ENCODE results near the gene CYSLTR2.

Gene CYSLTR2

GRCh38 chr13:48630773-48631172 lies 23.0 kb upstream of the CYSLTR2 start:
- DNase-seq (ENCODE audit: insufficient read length) (no peak), FAIRE-seq (no peak)
- TF ChIP-seq POLR2A (IDR thresholded peaks at IDR 0.05; ENCODE audit: low read depth, low read length) (no peak), POLR2AphosphoS5 (IDR thresholded peaks at IDR 0.05; ENCODE audit: low read depth, low read length) (no peak), TAF1 (IDR thresholded peaks at IDR 0.05; ENCODE audit: borderline replicate concordance, low read depth, low read length) (no peak)

DNA sequence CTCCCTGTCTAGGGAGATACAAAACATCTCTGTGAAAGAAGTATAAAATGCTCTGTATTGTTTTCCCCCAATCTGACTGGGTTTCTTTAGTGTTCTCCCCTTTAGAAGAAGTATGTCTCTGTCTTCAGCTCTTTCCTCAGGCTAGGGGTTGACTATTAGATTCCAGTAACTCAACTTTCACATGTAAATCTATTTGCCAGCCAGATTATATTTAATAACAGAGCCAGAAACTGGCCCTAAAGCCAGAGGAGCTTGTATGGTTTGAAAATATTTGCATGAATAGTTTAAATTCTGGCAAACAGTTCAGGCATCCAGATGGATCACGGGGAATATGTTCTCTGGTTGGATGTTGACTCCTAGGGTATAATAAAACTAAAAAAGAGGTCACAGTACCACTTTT lies 22.3 kb upstream of the CYSLTR2 start:
- TF ChIP-seq POLR2A (IDR thresholded peaks at IDR 0.05; ENCODE audit: low read depth, low read length) = no peak
- TF ChIP-seq POLR2AphosphoS5 (IDR thresholded peaks at IDR 0.05; ENCODE audit: low read depth, low read length) = no peak
- TF ChIP-seq TAF1 (IDR thresholded peaks at IDR 0.05; ENCODE audit: borderline replicate concordance, low read depth, low read length) = no peak
- FAIRE-seq = no peak
- no peak for DNase-seq (ENCODE audit: insufficient read length)

DNA sequence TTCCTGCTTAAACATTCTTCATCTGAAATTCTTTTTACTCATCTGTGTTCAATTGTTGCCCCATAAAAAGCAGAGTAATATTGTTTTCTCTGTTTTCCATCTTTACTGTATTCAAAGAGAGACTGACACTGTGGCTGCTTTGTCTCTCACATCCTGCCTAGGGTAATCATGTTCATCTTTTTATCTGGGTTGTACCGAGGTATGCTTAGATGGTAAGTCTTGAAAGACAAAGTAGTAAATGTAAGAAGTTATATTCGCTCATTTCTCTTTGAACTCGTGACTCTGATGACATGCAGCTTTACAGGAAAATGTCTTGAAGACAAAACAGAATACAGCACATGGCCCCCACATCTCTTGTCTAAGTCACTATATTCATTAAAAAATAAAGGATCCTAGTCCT lies 20.0 kb upstream of the CYSLTR2 start:
- TF ChIP-seq POLR2A (IDR thresholded peaks at IDR 0.05; ENCODE audit: low read depth, low read length) (no peak), TAF1 (IDR thresholded peaks at IDR 0.05; ENCODE audit: borderline replicate concordance, low read depth, low read length) (no peak), POLR2AphosphoS5 (IDR thresholded peaks at IDR 0.05; ENCODE audit: low read depth, low read length) (no peak)
- DNase-seq (ENCODE audit: insufficient read length) (no peak), FAIRE-seq (no peak)

DNA sequence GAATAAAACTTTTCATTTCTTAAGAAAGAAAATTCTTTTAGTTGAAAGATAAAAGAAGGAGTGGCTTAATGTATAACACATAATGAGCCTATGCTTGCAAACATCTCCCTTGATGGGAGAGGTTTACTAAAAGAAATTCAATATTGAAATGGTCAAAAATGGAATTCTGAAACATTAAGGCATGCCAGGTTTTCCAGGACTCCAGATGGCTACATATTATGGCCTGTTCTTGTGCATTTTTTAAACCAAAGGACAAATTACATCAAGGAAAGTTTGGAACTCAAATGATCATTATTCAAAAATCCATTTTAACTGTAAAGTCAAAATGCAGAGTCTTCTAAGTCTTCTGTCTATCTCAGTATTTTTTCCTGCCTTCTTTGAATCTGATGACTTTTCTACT lies 19.1 kb upstream of the CYSLTR2 start:
- no peak for FAIRE-seq
- no peak for DNase-seq (ENCODE audit: insufficient read length)
- TF ChIP-seq POLR2AphosphoS5 (IDR thresholded peaks at IDR 0.05; ENCODE audit: low read depth, low read length) = no peak
- no peak for TF ChIP-seq TAF1 (IDR thresholded peaks at IDR 0.05; ENCODE audit: borderline replicate concordance, low read depth, low read length)
- no peak for TF ChIP-seq POLR2A (IDR thresholded peaks at IDR 0.05; ENCODE audit: low read depth, low read length)

DNA sequence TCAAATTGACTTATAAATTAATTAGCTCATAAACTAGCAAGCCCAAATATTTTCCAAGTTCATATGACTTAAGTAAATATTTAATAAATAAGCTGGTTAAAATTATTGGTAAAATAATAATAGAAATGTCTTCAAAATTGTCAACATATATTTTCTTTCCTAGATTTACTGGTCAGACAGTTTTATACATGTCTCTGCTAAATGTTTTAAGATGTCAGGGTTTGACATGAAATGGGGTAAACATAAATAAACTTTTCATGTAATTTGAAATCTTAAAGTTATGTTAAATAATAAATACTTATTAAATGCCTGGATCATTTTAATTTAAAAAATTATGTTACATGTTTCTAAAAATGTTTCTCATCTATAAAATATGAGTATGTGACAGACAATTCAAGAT lies 18.3 kb upstream of the CYSLTR2 start:
- no peak for FAIRE-seq

DNA sequence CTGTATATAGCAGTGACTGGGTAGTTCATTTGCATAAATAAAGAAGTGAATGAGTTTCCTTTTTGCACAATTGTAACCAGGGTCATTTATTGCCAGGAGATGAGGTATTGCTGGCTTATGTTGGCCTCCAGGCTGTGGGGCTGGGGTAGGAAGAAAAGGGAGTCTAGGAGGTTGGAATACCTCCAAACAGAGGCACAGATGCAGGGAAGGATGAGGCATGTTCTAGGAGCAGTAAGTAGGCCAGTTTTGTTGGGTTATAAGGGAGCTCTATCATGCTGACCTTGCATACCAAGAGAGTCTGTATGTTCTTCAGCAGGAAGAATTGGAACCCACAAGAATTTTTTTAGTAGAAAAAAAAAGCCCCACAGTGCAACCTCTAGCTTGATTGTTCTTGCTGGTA lies 17.2 kb upstream of the CYSLTR2 start:
- TF ChIP-seq TAF1 (IDR thresholded peaks at IDR 0.05; ENCODE audit: borderline replicate concordance, low read depth, low read length) (no peak), POLR2AphosphoS5 (IDR thresholded peaks at IDR 0.05; ENCODE audit: low read depth, low read length) (no peak), POLR2A (IDR thresholded peaks at IDR 0.05; ENCODE audit: low read depth, low read length) (no peak)
- FAIRE-seq = no peak
- DNase-seq (ENCODE audit: insufficient read length) = no peak

More for the DNA sequence above, 18.3 kb upstream of the CYSLTR2 start:
- TF ChIP-seq POLR2A (IDR thresholded peaks at IDR 0.05; ENCODE audit: low read depth, low read length) (no peak), TAF1 (IDR thresholded peaks at IDR 0.05; ENCODE audit: borderline replicate concordance, low read depth, low read length) (no peak), POLR2AphosphoS5 (IDR thresholded peaks at IDR 0.05; ENCODE audit: low read depth, low read length) (no peak)
- no peak for DNase-seq (ENCODE audit: insufficient read length)

GRCh38 chr13:48637601-48638000 lies 16.1 kb upstream of the CYSLTR2 start:
- FAIRE-seq (no peak), DNase-seq (ENCODE audit: insufficient read length) (no peak)
- TF ChIP-seq POLR2AphosphoS5 (IDR thresholded peaks at IDR 0.05; ENCODE audit: low read depth, low read length) = no peak
- no peak for TF ChIP-seq POLR2A (IDR thresholded peaks at IDR 0.05; ENCODE audit: low read depth, low read length)
- TF ChIP-seq TAF1 (IDR thresholded peaks at IDR 0.05; ENCODE audit: borderline replicate concordance, low read depth, low read length) = no peak

DNA sequence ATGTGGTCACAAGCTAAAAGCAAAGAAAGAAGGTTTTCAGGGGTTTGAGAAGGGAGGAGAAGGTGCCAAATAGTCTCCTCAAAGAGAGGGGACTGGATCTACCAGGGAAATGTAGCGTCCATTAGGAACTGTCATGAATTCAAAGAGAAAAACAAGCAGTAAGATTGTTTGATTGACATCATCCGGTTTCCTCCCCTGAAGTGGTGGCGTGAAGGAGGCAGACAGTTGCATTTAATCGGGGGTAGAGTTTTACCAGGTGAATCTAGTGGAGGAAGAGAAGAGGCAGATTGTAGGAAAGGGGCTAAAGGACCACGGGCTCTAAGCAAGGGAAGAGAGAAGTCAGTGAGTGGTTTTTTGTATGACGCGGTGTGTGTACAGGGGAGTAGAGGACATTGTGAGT lies 13.0 kb upstream of the CYSLTR2 start:
- TF ChIP-seq POLR2A (IDR thresholded peaks at IDR 0.05; ENCODE audit: low read depth, low read length) = no peak
- no peak for TF ChIP-seq TAF1 (IDR thresholded peaks at IDR 0.05; ENCODE audit: borderline replicate concordance, low read depth, low read length)
- no peak for TF ChIP-seq POLR2AphosphoS5 (IDR thresholded peaks at IDR 0.05; ENCODE audit: low read depth, low read length)
- FAIRE-seq = no peak

DNA sequence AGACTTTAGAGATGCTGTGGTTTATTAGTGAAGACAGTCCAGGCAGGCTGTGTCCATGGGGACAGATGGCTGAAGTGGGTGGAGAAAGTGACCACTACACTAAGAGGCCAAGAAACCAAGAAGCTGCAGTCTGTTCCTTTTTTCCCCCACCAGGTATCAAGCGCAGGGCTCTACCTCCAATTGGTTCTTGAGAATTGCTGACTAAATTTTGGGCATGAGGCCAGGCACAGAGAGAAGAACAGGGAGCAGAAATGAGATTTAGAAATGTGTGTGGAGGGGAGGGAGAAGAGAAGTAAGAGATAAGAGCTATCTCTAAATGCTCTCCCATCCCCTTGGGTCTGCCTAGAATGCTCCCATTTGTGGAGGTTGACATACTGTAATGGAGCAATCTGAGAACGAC lies 12.3 kb upstream of the CYSLTR2 start:
- FAIRE-seq = no peak

More for the DNA sequence above, 13.0 kb upstream of the CYSLTR2 start:
- DNase-seq (ENCODE audit: insufficient read length) = no peak

GRCh38 chr13:48642061-48642460 lies 11.7 kb upstream of the CYSLTR2 start:
- no peak for DNase-seq (ENCODE audit: insufficient read length)
- FAIRE-seq = no peak
- TF ChIP-seq POLR2AphosphoS5 (IDR thresholded peaks at IDR 0.05; ENCODE audit: low read depth, low read length) (no peak), TAF1 (IDR thresholded peaks at IDR 0.05; ENCODE audit: borderline replicate concordance, low read depth, low read length) (no peak), POLR2A (IDR thresholded peaks at IDR 0.05; ENCODE audit: low read depth, low read length) (no peak)

More for the DNA sequence above, 12.3 kb upstream of the CYSLTR2 start:
- TF ChIP-seq TAF1 (IDR thresholded peaks at IDR 0.05; ENCODE audit: borderline replicate concordance, low read depth, low read length) = no peak
- no peak for DNase-seq (ENCODE audit: insufficient read length)

GRCh38 chr13:48643159-48643558 lies 10.6 kb upstream of the CYSLTR2 start:
- DNase-seq (ENCODE audit: insufficient read length) (no peak), FAIRE-seq (no peak)
- TF ChIP-seq POLR2AphosphoS5 (IDR thresholded peaks at IDR 0.05; ENCODE audit: low read depth, low read length) (no peak), POLR2A (IDR thresholded peaks at IDR 0.05; ENCODE audit: low read depth, low read length) (no peak), TAF1 (IDR thresholded peaks at IDR 0.05; ENCODE audit: borderline replicate concordance, low read depth, low read length) (no peak)

- FAIRE-seq (no peak), DNase-seq (ENCODE audit: insufficient read length) (no peak)
- no peak for TF ChIP-seq TAF1 (IDR thresholded peaks at IDR 0.05; ENCODE audit: borderline replicate concordance, low read depth, low read length)
- TF ChIP-seq POLR2A (IDR thresholded peaks at IDR 0.05; ENCODE audit: low read depth, low read length) = no peak
- TF ChIP-seq POLR2AphosphoS5 (IDR thresholded peaks at IDR 0.05; ENCODE audit: low read depth, low read length) = no peak
These were observed 9.6 kb upstream of the CYSLTR2 start for GRCh38 chr13:48644141-48644540.

- TF ChIP-seq POLR2A (IDR thresholded peaks at IDR 0.05; ENCODE audit: low read depth, low read length) (no peak), POLR2AphosphoS5 (IDR thresholded peaks at IDR 0.05; ENCODE audit: low read depth, low read length) (no peak), TAF1 (IDR thresholded peaks at IDR 0.05; ENCODE audit: borderline replicate concordance, low read depth, low read length) (no peak)
- DNase-seq (ENCODE audit: insufficient read length) (no peak), FAIRE-seq (no peak)
These were observed 8.8 kb upstream of the CYSLTR2 start for GRCh38 chr13:48644951-48645350.

Data from GM12892 (cell line).